Cerebellar nuclear complex (tissue), 1 donor: ENCODE results near the gene NOVA2.

ENCODE experiments used
- DNase-seq, 2 experiments: peaks; one replicate each; lab custom pipeline; 2025; lab: John Stamatoyannopoulos, UW

The NOVA2 gene, protein sequence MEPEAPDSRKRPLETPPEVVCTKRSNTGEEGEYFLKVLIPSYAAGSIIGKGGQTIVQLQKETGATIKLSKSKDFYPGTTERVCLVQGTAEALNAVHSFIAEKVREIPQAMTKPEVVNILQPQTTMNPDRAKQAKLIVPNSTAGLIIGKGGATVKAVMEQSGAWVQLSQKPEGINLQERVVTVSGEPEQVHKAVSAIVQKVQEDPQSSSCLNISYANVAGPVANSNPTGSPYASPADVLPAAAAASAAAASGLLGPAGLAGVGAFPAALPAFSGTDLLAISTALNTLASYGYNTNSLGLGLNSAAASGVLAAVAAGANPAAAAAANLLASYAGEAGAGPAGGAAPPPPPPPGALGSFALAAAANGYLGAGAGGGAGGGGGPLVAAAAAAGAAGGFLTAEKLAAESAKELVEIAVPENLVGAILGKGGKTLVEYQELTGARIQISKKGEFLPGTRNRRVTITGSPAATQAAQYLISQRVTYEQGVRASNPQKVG

GRCh38 chr19:45973553-45974338, at the start of gene NOVA2:
NOVA2 (minus strand) TSS chr19:45973865; CDS start chr19:45973351, 514 bp downstream.
- peak; percentile 20 to 78 for DNase-seq

- DNase-seq, result no peak
Measured at GRCh38 chr19:46023311-46023779, 49.7 kb upstream of the NOVA2 start.

GRCh38 chr19:46022431-46023310, 49.0 kb upstream of the NOVA2 start, which contains the start of gene PGLYRP1:
PGLYRP1 (minus strand) TSS chr19:46023053; CDS start chr19:46023021, 32 bp downstream.
- DNase-seq, result no peak

GRCh38 chr19:46022061-46022430, 48.4 kb upstream of the NOVA2 start:
- no peak for DNase-seq

- DNase-seq, result no peak
Measured at GRCh38 chr19:46021531-46022041, 47.9 kb upstream of the NOVA2 start.

- no peak for DNase-seq
Measured at GRCh38 chr19:46020819-46021125, 47.1 kb upstream of the NOVA2 start.

DNA sequence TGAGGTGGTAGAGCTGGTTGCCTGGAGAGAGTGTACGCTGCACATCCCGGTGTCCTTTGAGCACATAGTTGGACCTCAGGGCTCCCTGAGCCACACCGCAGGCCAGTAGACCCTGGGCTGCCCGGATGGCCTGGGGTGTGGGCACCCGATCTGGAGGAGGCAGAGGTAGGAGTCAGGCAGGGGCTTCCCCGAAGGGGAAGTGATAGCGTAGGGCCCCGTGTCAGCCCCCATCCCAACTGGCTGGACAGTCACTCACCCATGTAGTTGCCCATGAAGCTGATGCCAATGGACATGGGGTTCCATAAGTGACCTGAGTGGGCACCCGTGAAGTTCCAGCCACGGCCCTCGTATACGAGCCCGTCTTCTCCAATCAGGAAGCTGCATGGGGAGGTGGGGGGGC, 45.6 kb upstream of the NOVA2 start:
- no peak for DNase-seq

GRCh38 chr19:46018729-46019251, 45.1 kb upstream of the NOVA2 start:
- DNase-seq, result no peak

DNA sequence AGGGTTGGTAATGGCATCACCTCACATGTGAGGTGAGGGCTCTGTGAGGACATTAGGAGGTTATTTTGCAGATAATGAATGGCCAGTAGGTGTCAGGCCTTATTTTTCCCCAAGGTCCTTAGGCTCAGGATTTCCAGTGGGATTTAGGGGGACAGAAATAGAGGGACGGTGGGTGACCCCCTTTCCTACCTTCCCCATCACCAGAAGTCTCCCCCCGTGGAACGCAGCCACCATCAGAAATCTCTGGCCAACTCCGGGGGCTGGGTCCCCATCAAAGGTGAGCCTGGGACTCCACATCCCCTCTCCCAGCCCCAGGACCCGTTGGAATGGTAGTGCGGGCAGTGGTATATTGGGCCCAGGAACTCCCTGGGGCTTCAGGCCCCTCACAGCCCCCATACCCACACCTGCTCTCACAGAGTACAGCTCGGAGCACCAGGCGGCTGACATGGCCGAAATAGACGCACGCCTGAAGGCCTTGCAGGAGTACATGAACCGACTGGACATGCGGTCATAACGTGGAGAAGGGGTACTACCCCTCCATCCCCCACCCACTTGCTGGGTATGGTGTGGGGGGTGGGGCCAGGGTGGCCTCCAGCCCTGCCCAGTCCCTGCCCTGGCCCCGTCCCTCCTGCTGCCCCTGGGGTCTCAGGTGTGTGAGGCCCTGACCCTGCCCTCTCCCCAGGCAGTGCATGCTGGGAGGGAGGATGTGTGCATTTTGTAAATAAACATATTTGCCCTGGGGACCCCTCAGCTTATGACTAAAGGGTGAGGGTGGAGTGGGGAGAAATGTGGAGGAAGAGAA, 44.4 kb upstream of the NOVA2 start:
- no peak for DNase-seq

DNA sequence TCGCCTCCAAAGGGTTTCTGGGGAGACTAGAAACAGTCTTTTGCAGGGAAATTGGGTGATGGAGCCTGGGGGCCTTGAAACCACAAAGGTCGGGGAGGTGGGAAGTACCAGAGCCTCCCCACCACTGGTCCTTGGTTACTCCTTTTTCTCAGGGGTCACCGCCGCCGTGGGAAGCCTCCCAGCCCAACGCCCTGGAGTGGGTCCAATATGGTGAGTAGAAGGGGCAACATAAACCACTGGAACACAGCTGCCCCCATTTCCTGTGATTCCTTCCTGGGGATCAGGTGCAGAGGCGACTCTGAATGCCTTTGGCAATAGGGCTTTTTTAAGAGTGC, 43.4 kb upstream of the NOVA2 start:
- DNase-seq, result no peak

- DNase-seq, result peak in 1 of 2 experiments; percentile 27
Measured at GRCh38 chr19:46016426-46017094, 42.9 kb upstream of the NOVA2 start.

- no peak for DNase-seq
Measured at GRCh38 chr19:46015687-46016425, 42.2 kb upstream of the NOVA2 start.

GRCh38 chr19:46014941-46015686, 41.4 kb upstream of the NOVA2 start:
- DNase-seq, result no peak

DNA sequence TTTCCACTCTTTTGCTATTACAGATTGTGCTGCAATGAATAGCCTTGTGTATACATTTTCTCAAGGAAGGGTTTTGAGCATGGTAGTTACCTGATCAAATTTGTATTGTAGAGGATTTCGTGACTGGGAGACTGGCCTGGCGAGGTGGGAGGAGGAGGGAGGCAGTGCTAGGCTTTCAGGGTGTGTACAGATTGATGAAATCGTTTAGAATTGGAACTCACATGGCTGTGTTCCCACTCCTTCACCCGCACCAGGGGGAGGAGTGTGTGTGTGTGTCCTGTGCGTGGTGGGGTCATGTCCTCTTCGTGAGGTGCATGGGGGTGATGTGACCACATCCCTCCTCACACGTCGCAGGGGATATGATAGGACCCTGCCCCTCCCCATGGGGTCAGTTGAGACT, 40.9 kb upstream of the NOVA2 start:
- DNase-seq, result no peak

- DNase-seq, result peak in 1 of 2 experiments; percentile 28
Measured at GRCh38 chr19:46009530-46010510, 36.2 kb upstream of the NOVA2 start.

DNA sequence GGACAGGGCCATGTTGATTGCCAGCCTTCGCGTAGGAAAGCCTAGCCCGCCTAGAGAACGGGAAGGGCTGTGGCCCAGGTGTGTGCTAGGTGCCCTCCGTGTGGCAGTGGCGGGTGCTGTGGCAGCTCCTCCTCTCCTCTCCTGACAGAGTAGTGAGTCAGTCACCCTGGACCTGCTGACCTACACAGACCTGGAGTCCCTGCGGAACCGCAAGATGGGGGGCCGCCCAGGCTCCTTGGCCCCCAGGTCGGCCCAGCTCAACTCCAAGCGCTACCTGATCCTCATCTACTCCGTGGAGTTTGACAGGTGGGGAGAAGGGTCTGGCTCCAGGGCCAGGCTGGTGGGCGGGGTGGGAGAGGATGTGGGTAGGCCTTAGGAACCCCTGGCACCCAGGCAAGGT, 32.7 kb upstream of the NOVA2 start:
- no peak for DNase-seq

DNA sequence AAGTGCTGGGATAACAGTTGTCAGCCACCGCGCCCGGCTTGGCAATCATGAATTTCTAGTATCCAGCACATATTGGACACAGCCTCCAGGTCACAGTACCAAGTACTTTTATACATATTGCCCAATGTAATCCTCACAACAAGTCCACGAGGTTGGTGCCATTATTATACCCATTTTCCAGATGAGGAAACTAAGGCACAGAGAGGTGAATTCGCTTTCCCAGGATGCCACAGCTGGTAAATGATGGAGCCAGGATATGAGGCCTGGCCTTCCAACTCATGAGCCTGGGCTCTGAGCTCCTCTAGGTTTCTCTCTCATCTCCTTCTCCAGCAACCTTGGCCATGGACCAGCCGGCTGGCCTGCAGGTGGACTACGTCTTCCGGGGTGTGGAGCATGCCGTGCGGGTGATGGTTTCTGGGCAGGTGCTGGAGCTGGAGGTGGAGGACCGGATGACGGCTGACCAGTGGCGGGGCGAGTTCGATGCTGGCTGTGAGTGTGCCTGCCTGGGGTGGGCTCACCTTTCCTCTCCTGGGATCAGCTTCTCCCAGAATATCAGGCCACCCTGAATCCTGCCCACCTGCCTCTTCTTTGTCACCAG, 29.1 kb upstream of the NOVA2 start:
- DNase-seq, result no peak
